HL-60/S4 treated with phorbol 12-myristate 13-acetate at 8.2 ng/mL for 4 days and 3 days (cell line): Measurements from ENCODE around the gene COX6A2.
"Not testable (repeated sequence)": the region's sequence is repeated elsewhere in the genome, so short reads cannot be mapped to it uniquely, and the experiment has no call there.

Experiments used
- in situ Hi-C: fragments of 300-500 bp; cut with MboI; formaldehyde crosslinking; loops from 2 replicates; pipeline ENCODE4 v1.15.0; 2022; ENCODE audit warnings: low sequenced_read_pairs

COX6A2 gene

GRCh38 chr16:31440516-31441184, 12.5 kb upstream of the COX6A2 start:
- in situ Hi-C loops, result no loop called here

GRCh38 chr16:31439519-31439918, 11.4 kb upstream of the COX6A2 start:
- in situ Hi-C loops, result no loop called here

- in situ Hi-C loops, result not testable (repeated sequence)
These were observed 10.9 kb upstream of the COX6A2 start for GRCh38 chr16:31439023-31439422.

- in situ Hi-C loops, result no loop called here
These were observed 10.3 kb upstream of the COX6A2 start for GRCh38 chr16:31438414-31438813.

GRCh38 chr16:31436221-31437045, 8.3 kb upstream of the COX6A2 start:
- in situ Hi-C loops, result no loop called here

GRCh38 chr16:31435341-31436220, 7.4 kb upstream of the COX6A2 start:
- in situ Hi-C loops, result no loop called here

- in situ Hi-C loops, result no loop called here
These were observed 2.4 kb upstream of the COX6A2 start for GRCh38 chr16:31430380-31431052.

- in situ Hi-C loops, result no loop called here
These were observed 1.6 kb upstream of the COX6A2 start for GRCh38 chr16:31429796-31430195.

- in situ Hi-C loops, result no loop called here
These were observed 1.2 kb upstream of the COX6A2 start for GRCh38 chr16:31429314-31429713.

GRCh38 chr16:31428638-31429247, 583 bp upstream of the COX6A2 start:
- in situ Hi-C loops, result no loop called here

- in situ Hi-C loops, result no loop called here
These were observed 500 bp downstream of the COX6A2 start for GRCh38 chr16:31427441-31428278.

GRCh38 chr16:31423801-31424200, 4.4 kb downstream of the COX6A2 start:
- in situ Hi-C loops, result no loop called here

GRCh38 chr16:31423241-31423640, 4.9 kb downstream of the COX6A2 start:
- in situ Hi-C loops, result no loop called here

GRCh38 chr16:31421587-31421986, 6.6 kb downstream of the COX6A2 start:
- in situ Hi-C loops, result no loop called here

- in situ Hi-C loops, result no loop called here
These were observed 8.1 kb downstream of the COX6A2 start for GRCh38 chr16:31420037-31420436.

- in situ Hi-C loops, result no loop called here
These were observed 10.2 kb downstream of the COX6A2 start for GRCh38 chr16:31417916-31418315.

- in situ Hi-C loops, result not testable (repeated sequence)
These were observed 11.1 kb downstream of the COX6A2 start for GRCh38 chr16:31417036-31417435.

- in situ Hi-C loops, result no loop called here
These were observed 11.8 kb downstream of the COX6A2 start for GRCh38 chr16:31416371-31416770.

GRCh38 chr16:31414706-31415105, 13.5 kb downstream of the COX6A2 start:
- in situ Hi-C loops, result no loop called here

- in situ Hi-C loops, result no loop called here
These were observed 14.2 kb downstream of the COX6A2 start for GRCh38 chr16:31413943-31414342.
